22Rv1 (cell line): ENCODE measurements around the gene PMPCA.
A peak's percentile ranks its signal among the peaks of the same experiment; 100 is the strongest.

Experiments used
- H3K27ac ChIP-seq: fragments of 450-650 bp; 2 replicates; pipeline ENCODE4 v1.5.1; 2017
- ZFX ChIP-seq: fragments of 450-650 bp; IDR thresholded peaks from 2 replicates; pipeline ENCODE4 v1.6.1; 2017; ENCODE audit warnings: antibody characterized with exemption, borderline replicate concordance
- TF ChIP-seq, protein P1 (sequence below): fragments of 450-650 bp; IDR thresholded peaks from 2 replicates; pipeline ENCODE4 v1.5.1; 2017; ENCODE audit warnings: mild to moderate bottlenecking

Gene PMPCA, protein sequence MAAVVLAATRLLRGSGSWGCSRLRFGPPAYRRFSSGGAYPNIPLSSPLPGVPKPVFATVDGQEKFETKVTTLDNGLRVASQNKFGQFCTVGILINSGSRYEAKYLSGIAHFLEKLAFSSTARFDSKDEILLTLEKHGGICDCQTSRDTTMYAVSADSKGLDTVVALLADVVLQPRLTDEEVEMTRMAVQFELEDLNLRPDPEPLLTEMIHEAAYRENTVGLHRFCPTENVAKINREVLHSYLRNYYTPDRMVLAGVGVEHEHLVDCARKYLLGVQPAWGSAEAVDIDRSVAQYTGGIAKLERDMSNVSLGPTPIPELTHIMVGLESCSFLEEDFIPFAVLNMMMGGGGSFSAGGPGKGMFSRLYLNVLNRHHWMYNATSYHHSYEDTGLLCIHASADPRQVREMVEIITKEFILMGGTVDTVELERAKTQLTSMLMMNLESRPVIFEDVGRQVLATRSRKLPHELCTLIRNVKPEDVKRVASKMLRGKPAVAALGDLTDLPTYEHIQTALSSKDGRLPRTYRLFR

DNA sequence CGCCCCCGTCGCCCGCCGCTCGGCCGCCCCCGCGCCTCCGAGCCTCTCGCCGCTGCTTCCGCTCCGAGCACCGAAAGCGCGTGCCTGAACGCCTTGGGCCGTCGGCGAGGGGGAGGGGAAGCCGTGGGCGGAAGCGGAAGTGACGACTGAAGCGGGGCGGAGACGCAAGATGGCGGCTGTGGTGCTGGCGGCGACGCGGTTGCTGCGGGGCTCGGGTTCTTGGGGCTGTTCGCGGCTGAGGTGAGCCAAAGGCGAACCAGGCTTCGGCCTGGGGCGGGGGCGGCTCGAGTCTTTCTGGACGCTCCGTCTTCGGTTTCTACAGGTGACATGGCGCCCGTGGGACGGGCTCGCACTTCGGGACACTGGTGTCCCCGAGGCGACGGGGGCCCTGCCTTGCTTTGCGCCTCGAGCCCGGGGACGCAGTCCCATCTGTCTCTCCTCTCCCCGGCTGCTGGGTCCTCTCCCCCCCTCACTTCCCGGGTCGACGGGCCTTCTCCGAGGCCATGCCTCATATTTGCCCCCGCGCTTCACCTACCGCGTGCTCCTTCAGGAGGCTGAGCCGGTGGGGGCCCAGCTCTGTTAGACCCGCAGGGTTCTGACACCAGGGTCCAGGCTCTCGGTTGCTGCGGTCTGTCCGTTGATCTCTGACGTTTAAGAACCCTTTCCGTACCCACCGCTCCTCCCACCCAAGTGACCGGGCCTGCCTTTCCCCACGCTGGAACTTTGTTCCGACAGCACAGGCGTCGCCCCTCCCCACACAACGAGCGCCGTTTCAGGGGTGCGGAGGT, at the start of gene PMPCA, which contains the start of gene ENTR1:
TSS of gene PMPCA (plus strand) at position 159 of the 788 bp plus-strand sequence. CDS start at position 170, 11 bp downstream.
TSS of gene ENTR1 (minus strand) at position 115 of the 788 bp plus-strand sequence. CDS start 217 bp downstream, outside the sequence.
- H3K27ac ChIP-seq = peak within 1 kb of the TSS; percentile 70
- no peak for TF ChIP-seq ZFX
- TF ChIP-seq, protein P1, sequence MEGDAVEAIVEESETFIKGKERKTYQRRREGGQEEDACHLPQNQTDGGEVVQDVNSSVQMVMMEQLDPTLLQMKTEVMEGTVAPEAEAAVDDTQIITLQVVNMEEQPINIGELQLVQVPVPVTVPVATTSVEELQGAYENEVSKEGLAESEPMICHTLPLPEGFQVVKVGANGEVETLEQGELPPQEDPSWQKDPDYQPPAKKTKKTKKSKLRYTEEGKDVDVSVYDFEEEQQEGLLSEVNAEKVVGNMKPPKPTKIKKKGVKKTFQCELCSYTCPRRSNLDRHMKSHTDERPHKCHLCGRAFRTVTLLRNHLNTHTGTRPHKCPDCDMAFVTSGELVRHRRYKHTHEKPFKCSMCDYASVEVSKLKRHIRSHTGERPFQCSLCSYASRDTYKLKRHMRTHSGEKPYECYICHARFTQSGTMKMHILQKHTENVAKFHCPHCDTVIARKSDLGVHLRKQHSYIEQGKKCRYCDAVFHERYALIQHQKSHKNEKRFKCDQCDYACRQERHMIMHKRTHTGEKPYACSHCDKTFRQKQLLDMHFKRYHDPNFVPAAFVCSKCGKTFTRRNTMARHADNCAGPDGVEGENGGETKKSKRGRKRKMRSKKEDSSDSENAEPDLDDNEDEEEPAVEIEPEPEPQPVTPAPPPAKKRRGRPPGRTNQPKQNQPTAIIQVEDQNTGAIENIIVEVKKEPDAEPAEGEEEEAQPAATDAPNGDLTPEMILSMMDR = no peak

DNA sequence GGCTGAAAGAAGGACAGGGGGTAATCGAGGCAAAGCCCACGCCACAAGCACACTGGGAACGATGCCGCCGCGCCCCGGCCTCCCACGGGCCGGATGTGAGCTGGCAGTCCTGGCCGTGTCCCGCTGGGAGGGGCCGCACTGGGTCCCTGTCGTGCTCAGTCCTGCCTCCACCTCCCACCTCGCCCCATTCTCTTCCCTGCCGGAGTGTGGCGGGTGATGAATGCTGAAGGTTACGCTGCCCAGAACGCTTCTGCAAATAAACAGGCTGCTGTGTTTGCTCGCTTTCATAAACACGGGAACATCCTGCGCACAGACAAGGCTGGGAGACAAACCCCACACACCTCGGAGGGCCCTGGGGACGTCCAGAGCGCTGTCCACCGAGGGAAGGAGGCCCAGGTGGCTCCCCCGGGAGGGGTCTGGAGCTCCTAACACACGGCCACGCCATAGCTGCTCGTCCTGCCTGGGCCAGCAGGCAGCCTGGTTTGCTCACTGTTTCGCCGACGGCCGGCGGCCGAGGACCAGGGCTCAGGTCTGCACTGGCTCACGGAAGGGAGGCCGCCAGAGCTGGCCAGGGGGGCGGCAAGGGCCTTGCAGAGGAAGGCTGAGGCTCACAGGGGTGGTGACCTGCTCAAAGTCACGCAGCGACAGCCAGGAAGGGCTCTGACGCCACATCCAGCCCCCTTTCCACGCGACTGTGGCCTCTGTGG, 49.3 kb upstream of the PMPCA start:
- H3K27ac ChIP-seq = no peak overlapping the region
- TF ChIP-seq ZFX = no peak
- TF ChIP-seq, protein P1 = no peak

DNA sequence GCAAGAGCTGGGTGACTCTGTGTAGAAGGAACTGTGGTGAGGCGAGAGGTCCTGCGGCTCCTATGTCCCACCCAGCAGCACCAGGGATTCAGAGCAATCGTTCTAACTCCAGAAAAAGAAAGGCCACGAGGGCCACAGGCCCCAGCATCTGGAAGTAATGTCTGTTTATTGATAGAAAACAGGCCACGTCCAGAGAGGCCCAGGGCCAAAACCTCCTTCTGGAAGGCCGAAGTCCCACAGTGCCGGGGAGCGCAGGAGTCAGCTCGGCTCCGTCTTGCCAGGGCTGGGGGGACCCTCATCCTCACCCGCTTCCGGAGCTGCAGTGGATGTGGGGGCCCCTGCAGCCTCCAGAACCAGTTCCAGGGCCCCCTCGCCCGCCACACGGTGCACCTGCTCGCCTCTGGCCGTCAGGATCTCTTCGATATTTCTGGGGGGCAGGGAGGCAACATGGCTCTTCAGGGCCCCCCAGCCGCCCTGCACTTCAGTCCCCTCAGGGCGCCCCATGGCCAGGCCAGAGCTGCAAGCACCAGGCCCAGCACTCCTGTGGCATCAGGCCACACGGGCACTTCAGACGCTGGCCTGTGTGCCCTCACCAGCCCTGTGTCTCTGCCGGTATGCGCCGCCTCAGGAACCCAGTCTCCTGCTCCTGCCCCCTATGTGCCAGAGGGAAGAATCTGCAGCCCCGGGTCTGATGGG, 48.6 kb upstream of the PMPCA start:
- H3K27ac ChIP-seq = no peak overlapping the region

DNA sequence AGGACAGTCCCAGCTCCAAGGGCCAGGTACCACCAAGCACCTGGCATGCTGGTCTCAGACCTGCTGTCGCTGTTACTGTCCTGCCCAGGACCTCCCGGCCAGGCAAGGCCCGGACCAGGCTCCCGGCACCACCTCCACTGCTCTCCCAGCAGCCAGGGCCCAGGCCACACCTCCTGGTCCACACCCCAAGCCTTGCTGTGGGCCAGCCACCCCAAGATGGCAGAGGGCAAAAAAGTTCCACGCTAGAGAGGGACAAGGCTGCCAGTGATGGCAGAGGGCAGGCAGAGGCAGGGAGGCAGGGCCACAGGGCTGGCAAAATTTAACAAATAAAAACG, 48.0 kb upstream of the PMPCA start:
- H3K27ac ChIP-seq = peak overlapping the region; percentile 94; the same call in 1 of the 2 replicates
- TF ChIP-seq, protein P1 = no peak
- TF ChIP-seq ZFX = no peak

More for the DNA sequence above, 48.6 kb upstream of the PMPCA start:
- TF ChIP-seq, protein P1 = no peak
- no peak for TF ChIP-seq ZFX

DNA sequence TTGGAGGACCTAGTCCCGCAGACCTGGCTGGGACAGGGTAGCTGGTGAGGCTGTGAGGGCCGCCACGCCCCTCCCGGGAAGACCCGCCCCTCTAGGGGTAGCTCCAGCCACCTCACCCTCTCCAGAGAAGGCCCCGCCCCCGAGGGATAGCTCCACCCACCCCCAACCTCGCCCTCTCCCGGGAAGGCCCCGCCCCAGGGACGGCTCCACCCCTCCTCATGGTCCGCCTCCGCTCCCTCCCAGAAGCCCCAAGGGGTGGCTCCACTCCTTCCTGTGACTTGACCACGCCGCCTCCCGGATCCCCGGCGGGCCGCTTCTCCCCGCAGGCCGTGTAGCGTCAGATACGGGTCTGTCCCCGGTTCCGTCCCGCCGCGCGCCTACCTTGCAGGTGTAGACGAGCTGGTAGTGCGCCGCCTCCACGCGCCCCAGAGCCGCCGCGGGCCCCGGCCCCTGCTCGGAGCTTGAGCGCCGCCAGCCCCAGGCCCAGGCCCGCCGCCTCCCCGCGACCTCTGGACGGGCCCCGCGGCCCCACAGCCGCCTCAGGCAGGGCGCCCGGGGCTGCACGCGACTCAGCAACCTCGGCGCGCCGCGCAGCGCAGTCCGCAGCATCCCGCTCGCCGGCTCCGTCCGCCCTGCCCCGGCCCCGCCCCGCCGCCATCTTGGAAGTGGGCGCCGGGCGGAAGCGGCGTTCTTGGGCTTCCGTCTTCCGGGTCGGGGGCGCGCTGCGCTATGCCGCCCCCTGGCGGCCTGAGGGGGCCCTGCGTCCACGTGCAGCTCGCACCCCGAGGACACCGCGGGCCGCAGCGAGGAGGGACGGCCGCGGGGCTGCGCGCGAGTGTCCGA, 47.1 kb upstream of the PMPCA start, which contains the start of gene DNLZ:
TSS of gene DNLZ (minus strand) at position 639 of the 843 bp plus-strand sequence. CDS start at position 609, 30 bp downstream.
- H3K27ac ChIP-seq = peak within 1 kb of the TSS; percentile 94
- TF ChIP-seq ZFX = no peak
- TF ChIP-seq, protein P1 = peak; percentile 99
